A673 (cell line): ENCODE data around the gene KRTAP10-10. TPM values are rescaled to one million over a fixed set of nuclear protein-coding genes. Genes with fewer than 3 reads are reported as not detected.

ENCODE experiments used
- BruUV-seq: library from RNA; stranded (reverse); fragments of 400-500 nt; replicated peaks from 2 replicates; lab custom pipeline; 2021; lab: Mats Ljungman, UMichigan
- CTCF ChIA-PET: fragments of 300-600 bp; sonication (Branson Sonifier 250); formaldehyde crosslinking; loops from one replicate; lab custom pipeline; 2022; ENCODE audit warnings: antibody characterized with exemption; lab: Charles Lee
- POLR2A ChIA-PET: fragments of 300-600 bp; sonication (Branson Sonifier 250); formaldehyde crosslinking; loops from one replicate; lab custom pipeline; 2022; ENCODE audit warnings: antibody characterized with exemption; ENCODE audit not compliant: low non-redundant PET; lab: Charles Lee
- DNase-seq: peaks from one replicate; pipeline ENCODE4 v3.0.0-alpha.2; 2015; ENCODE audit warnings: low spot score
- H3K27ac ChIP-seq: fragments of 200-600 bp; sonication (generic); 2 replicates; pipeline ENCODE4 v1.5.1; 2016; ENCODE audit warnings: mixed run types, low read depth, mild to moderate bottlenecking, mixed read lengths, antibody characterized with exemption, low read length; ENCODE audit not compliant: poor library complexity, severe bottlenecking
- H3K27me3 ChIP-seq: fragments of 200-600 bp; sonication (generic); replicated peaks from 2 replicates; pipeline ENCODE4 v1.6.1; 2017; ENCODE audit warnings: mixed run types, low read depth, mild to moderate bottlenecking, mixed read lengths, antibody characterized with exemption, low read length; ENCODE audit not compliant: insufficient read depth, poor library complexity
- H3K36me3 ChIP-seq: fragments of 200-600 bp; sonication (generic); 2 replicates; pipeline ENCODE4 v1.6.1; 2016; ENCODE audit warnings: mixed run types, mild to moderate bottlenecking, mixed read lengths, antibody characterized with exemption, low read length; ENCODE audit not compliant: insufficient read depth, poor library complexity, severe bottlenecking
- H3K4me1 ChIP-seq: fragments of 200-600 bp; sonication (generic); 2 replicates; pipeline ENCODE4 v1.6.1; 2017; ENCODE audit warnings: mixed run types, mild to moderate bottlenecking, mixed read lengths, antibody characterized with exemption, low read length; ENCODE audit not compliant: insufficient read depth, poor library complexity, severe bottlenecking
- H3K4me3 ChIP-seq: fragments of 200-600 bp; sonication (generic); 2 replicates; pipeline ENCODE4 v1.5.1; 2016; ENCODE audit warnings: low read depth, mixed run types, mild to moderate bottlenecking, mixed read lengths, low read length; ENCODE audit not compliant: poor library complexity, severe bottlenecking
- H3K9me3 ChIP-seq: fragments of 200-600 bp; sonication (generic); 2 replicates; pipeline ENCODE4 v1.6.1; 2016; ENCODE audit warnings: mixed run types, low read depth, mild to moderate bottlenecking, mixed read lengths, antibody characterized with exemption, low read length; ENCODE audit not compliant: poor library complexity, severe bottlenecking
- CTCF ChIP-seq: fragments of 300-800, 200-600 bp; sonication (generic); conservative IDR thresholded peaks from 2 replicates; pipeline ENCODE4 v1.5.1; 2017; ENCODE audit warnings: low read depth, mild to moderate bottlenecking, antibody characterized with exemption, low read length, moderate library complexity, mixed read lengths
- EZH2 ChIP-seq: fragments of 200-600 bp; sonication (generic); IDR thresholded peaks from 2 replicates; pipeline ENCODE4 v1.6.1; 2017; ENCODE audit warnings: borderline replicate concordance, low read depth, mild to moderate bottlenecking, mixed read lengths, antibody characterized with exemption, low read length; ENCODE audit not compliant: poor library complexity, severe bottlenecking
- intact Hi-C: fragments of 100-400 bp; cut with micrococcal nuclease; formaldehyde crosslinking; loops from one replicate; pipeline ENCODE4 v1.10.0; 2022; ENCODE audit not compliant: unreplicated experiment
- total RNA-seq: library from RNA; stranded (reverse); gene quantifications from 2 replicates; pipeline ENCODE4 v1.2.3, GENCODE V29; 2021

Gene KRTAP10-10
- total RNA-seq, 1 experiment from 2014 or later, result not detected

- Histone ChIP-seq H3K4me3 (no peak overlapping the region), H3K9me3 (peaks cover 16% of the 10 kb centered on the region), H3K4me1 (no peaks in the 10 kb centered on the region), H3K36me3 (no peaks in the 10 kb centered on the region), H3K27ac (no peak overlapping the region), H3K27me3 (no peaks in the 10 kb centered on the region)
- intact Hi-C loops, result no loop called here
- no TSS peak for BruUV-seq
- peak; percentile 15 for DNase-seq
- ChIA-PET POLR2A (no interaction called here), CTCF (no interaction called here)
- no peak for TF ChIP-seq EZH2
- TF ChIP-seq CTCF, result no peak
These were observed 10.0 kb downstream of the KRTAP10-10 start for GRCh38 chr21:44647222-44647552.

GRCh38 chr21:44648557-44649311 is 11.6 kb downstream of the KRTAP10-10 start:
- no peaks in the 10 kb centered on the region for H3K4me1 ChIP-seq
- H3K36me3 ChIP-seq, result no peaks in the 10 kb centered on the region
- CTCF ChIA-PET, result no interaction called here
- DNase-seq, result no peak
- no peaks in the 10 kb centered on the region for H3K27me3 ChIP-seq
- intact Hi-C loops, result no loop called here
- H3K4me3 ChIP-seq, result no peak overlapping the region
- no peak overlapping the region for H3K27ac ChIP-seq
- POLR2A ChIA-PET, result no interaction called here
- TF ChIP-seq EZH2 (no peak), CTCF (no peak)
- no TSS peak for BruUV-seq
- H3K9me3 ChIP-seq, result peaks cover 15% of the 10 kb centered on the region

DNA sequence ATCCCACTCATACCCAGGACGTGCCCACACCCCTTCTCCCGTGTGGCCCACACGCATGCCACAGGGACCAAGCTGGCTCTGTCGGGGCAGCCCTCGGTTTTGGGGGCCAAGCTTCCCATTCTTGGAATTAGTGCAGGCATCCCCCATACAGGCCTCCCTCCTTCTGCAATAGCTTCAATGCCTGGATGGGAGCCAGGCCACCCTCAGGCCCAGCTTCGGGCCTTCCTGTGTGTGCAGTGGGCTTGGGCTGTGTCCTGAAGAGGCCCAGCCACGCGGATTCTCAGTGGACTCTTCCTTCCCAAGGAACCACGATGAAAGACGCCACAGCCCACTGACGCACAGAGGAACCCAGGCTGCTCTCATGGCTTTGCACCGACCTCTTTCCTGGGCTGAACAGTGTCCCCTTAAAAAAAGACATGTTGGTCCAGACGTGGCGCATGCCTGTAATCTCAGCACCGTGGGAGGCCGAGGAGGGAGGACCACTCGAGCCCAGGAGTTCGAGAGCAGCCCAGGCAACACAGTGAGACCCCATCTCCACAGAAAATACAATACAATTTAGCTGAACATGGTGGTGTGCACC is 12.5 kb downstream of the KRTAP10-10 start:
- H3K4me3 ChIP-seq, result no peak overlapping the region
- TF ChIP-seq CTCF (no peak), EZH2 (no peak)
- CTCF ChIA-PET, result no interaction called here
- POLR2A ChIA-PET, result no interaction called here
- intact Hi-C loops, result no loop called here
- no peaks in the 10 kb centered on the region for H3K27me3 ChIP-seq
- no TSS peak for BruUV-seq
- H3K36me3 ChIP-seq, result no peaks in the 10 kb centered on the region
- DNase-seq, result no peak
- H3K9me3 ChIP-seq, result peaks cover 6% of the 10 kb centered on the region
- H3K27ac ChIP-seq, result no peak overlapping the region
- H3K4me1 ChIP-seq, result no peaks in the 10 kb centered on the region
